GM18517 (cell line): Measurements from ENCODE around the gene ACSS2.

Experiments used
- ATAC-seq: cut with Tn5 transposase; IDR thresholded peaks from one replicate; pipeline ENCODE4 v1.9.1; 2021; ENCODE audit warnings: mild to moderate bottlenecking, moderate library complexity; ENCODE audit not compliant: unreplicated experiment

The ACSS2 gene

GRCh38 chr20:34945315-34946077 is 69.1 kb downstream of the ACSS2 start:
- ATAC-seq: no peak

GRCh38 chr20:34946661-34947060 is 70.2 kb downstream of the ACSS2 start:
- no peak for ATAC-seq

DNA sequence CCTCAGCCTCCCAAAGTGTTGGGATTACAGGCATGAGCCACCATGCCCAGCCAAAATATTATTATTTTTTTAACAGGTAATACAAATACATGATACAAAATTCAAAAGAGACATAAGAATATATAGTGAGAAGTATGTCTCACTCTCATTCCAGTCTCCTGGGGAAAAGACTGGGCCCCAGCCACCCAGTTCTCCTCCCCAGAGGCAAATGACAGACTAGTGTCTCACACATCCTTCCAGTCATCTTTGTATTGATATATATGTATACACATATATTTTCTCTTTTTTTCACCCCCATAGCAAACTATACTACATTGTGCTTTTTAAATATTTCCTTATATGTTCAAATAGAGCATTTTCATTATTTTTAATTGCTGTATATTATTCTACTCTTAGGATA is 70.9 kb downstream of the ACSS2 start:
- no peak for ATAC-seq

GRCh38 chr20:34948030-34948429 is 71.6 kb downstream of the ACSS2 start:
- ATAC-seq: no peak

DNA sequence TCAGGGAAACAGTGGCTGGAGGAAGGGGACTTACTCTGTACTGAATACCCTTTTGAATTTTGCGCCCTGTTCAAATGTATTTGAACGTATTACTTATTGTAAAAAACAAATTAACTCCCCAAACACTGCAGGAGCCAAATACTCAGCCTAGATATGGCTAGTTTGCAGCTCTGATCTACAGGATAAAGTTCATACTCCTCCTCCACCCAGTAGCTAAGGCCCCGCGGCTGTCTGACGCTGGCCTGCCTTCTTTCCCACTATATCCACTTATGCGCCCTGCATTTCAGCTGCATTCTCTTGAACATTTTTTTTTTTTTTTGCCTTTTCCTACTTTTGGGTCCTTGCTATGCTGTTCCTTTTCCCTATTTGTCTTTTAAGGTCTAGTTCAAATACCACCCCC is 72.7 kb downstream of the ACSS2 start:
- no peak for ATAC-seq

DNA sequence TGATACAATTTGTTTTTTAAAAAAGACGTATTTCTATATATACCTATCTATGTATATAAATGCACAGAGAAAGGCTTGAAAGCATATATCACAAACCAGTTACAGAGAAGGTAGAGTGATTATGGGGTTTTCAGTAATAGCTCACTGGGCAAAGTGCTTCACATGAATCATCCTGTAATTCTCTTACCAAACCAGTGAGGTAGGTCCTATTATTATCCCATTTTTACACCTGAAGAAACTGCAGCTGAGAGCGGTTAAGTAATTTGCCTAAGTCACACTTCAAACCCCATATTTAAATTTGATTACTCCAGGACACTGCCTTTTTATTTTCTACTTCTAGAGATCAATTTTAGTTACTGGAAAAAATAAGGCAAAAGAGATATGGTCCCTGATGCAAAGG is 74.8 kb downstream of the ACSS2 start:
- ATAC-seq: no peak

- no peak for ATAC-seq
Measured at GRCh38 chr20:34951652-34952051, 75.2 kb downstream of the ACSS2 start.

DNA sequence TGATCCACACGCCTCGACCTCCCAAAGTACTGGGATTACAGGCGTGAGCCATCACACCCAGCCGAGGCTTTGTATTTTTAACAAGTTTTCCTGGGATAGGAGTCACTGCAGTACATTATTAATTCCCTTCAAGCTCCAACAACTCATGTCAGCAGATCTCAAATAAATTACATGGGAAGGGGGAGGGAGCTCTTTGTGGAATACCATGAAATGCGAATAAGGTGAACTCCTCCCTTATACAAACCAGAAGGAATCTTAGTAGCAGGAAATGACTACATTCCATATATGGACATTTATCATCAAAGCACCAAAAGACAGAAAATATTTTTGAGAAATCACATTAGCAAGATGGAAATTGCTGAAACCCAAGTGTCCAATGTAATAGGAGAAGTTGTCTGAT is 76.3 kb downstream of the ACSS2 start:
- no peak for ATAC-seq

DNA sequence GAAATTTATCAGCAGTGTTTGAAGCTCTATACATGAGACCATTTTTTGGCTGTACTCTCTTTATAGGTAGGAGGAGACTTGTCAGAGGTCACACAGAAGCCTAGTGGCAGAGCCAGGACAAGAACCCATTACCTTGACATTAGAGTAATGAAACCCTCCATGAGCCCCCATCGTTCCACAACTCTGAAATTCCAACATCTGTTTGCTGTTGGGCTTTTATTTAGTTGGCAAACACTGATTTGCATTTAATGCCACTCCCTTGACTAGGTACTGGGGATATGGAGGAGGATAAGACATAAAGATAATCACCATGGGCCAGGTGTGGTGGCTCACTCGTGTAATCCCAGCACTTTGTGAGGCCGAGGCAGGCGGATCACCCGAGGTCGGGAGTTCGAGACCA is 77.5 kb downstream of the ACSS2 start:
- no peak for ATAC-seq

DNA sequence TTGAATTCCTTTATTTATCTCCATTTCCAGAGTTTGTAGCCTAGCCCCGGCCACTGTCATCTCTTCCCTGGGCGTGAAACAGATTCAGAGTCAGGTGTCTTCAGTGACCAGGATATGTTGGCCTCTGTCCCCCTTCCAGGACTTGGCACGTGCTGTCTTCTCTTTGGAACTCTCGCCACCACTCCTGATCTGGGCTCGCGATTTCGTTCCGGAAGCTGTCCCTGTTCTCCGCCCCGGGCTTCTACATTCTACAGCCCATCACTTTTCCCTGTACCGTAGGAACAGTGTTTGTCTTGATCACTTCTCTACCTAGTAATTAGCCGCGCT is 78.5 kb downstream of the ACSS2 start:
- ATAC-seq: no peak

DNA sequence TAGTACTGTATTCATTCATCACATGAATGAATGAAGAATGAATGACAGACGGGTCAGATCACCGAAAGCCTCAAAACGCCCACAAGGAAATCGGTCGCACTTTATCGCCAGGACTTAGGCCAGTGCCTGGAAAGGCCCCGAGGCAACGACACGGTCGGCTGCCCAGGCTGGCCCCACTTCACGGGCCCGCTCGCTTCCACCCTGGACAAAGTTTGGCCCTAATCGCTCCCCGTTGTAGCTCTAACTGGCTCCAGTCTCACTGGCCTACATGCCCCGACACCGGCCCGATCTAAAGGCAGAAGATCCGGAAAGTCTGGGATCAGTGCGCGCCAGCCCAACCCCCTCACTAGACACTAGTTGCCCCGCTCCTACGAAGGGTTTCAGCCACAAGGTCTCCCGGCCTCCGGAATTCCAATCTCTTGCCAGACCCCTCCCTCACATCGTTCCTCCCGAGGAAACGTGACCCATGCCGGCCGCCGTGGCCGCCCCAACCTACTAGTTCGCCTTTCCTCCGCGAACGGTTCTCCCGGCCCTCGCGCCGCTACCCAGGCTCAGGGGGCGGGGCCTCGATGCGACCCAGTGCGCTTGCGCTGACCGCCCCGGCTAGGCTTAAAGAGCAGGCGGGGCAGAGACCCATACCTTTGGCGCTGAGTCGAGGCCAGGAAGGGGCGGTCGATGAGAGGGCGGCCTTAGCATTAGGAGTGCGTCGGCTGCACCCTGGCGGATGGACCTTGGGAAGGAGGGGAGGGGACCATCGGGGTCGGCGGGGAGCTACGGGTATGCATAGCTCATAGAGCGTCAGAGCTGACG is 79.0 kb downstream of the ACSS2 start, which contains the start of the genes GSS and MYH7B:
TSS of gene GSS (minus strand) at position 576 of the 810 bp plus-strand sequence. CDS start 3,954 bp downstream, outside the sequence.
TSS of gene MYH7B (plus strand) at position 638 of the 810 bp plus-strand sequence. CDS start 22,138 bp downstream, outside the sequence.
- peak; percentile 75 for ATAC-seq

GRCh38 chr20:34956041-34956458 is 79.6 kb downstream of the ACSS2 start:
- ATAC-seq: no peak

- no peak for ATAC-seq
Measured at GRCh38 chr20:34956751-34957472, 80.5 kb downstream of the ACSS2 start.

GRCh38 chr20:34964486-34964885 is 88.1 kb downstream of the ACSS2 start:
- no peak for ATAC-seq

DNA sequence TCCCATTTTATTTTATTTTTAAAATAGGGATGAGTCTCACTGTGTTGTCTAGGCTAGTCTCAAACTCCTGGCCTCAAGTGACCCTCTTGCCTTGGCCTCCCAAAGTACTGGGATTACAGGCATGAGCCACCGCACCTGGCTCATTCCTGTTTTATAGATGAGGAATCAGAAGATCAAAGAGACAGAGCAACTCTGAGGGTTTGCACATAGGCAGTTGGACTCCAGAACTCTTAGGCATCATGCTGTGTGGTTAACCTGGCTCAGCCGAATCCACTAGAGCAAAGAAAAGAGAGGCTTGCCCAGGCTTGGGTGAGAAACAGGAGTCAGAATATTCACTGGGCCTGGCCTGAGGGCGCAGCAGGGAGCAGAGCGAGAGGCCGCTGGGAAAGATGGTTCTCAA is 88.6 kb downstream of the ACSS2 start:
- ATAC-seq: no peak

- no peak for ATAC-seq
Measured at GRCh38 chr20:34967421-34967820, 91.0 kb downstream of the ACSS2 start.

DNA sequence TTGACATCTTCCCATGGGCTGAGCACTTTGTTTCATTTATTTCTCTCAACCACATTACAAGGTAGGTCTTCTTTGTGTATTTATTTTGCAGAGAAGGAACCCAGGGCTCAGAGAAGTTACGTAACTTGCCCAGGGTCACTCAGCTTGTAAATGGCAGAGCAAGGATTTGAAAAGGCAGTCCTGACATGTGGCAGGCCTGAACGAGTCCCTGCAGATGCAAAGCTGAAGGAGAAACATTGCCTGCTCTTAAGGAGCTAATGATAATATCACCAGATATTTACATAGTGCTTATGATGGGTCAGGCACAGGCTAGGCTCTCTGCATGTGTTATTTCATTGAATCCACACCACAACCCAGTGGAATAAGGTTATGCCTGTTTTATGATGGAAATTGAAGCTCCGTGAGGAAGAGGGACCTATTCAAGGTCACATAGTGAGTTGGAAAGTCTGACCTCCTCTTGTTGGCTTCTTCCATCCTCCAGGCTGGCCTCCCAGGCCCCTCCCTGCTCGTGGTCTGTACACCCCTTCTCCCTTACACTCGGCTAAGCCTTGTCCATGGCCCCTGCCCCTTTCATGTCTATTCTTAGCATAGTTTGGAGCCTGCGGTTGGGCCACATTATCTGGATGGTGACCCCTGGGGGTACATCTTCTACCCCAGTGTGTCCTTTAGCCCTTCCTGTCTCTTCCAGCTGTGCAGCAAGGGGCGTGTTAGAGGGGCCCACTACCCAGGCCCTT is 91.8 kb downstream of the ACSS2 start:
- no peak for ATAC-seq

DNA sequence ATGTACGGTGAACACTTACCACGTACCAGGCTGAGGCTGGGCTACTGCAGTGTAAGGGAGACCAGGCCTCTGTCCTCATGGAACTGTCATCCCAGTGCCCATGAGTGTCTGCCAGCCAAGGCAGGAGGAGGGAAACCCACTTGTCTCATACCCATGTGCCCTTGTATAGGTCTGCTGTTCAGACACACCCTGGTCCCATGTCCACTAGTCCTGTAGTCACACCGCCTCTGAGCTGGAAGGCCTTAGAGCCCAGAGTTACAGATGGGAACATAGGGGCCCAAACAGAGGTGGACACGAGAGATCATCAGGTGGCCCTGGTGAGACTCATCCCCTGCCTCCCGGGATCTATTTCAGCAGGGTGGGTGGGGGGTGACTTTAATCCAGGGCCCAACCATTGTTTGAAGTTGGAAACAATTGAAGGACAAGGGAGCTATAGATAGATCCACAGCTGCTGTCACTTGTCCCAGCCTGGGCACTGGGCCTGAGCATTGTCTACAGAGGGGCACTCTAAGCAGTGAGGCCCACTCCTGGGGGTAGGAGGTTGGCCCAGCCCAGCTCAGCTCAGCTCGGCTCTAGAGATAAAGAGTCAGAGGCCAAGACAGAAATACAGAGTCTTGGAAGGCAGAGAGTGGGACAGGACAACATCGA is 93.9 kb downstream of the ACSS2 start:
- ATAC-seq: no peak

- ATAC-seq: no peak
Measured at GRCh38 chr20:34970846-34971560, 94.6 kb downstream of the ACSS2 start.
